ENCODE results near the gene GSTT4.

DNA sequence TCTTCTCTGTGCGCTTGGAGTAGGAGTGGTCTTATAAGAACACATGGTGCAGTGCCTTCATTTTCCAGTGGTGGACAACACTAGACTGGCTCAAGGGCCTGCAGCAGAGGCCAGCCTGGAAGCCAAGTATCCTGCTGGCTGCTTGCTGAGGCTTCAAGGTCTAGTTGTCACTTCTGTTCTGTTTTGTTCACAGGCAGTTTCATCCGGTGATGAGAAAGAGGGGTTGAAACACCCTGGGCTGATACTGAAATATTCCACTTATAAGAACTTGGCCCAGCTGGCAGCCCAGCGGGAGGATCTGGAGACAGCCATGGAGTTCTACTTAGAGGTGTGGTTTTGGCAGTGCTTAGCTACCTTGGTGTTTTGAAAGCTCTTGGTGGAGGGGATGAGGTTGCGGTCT, 35.7 kb upstream of the GSTT4 start:
- no peak for TF ChIP-seq POLR2A (IDR thresholded peaks at IDR 0.05)
- TF ChIP-seq, protein P1, sequence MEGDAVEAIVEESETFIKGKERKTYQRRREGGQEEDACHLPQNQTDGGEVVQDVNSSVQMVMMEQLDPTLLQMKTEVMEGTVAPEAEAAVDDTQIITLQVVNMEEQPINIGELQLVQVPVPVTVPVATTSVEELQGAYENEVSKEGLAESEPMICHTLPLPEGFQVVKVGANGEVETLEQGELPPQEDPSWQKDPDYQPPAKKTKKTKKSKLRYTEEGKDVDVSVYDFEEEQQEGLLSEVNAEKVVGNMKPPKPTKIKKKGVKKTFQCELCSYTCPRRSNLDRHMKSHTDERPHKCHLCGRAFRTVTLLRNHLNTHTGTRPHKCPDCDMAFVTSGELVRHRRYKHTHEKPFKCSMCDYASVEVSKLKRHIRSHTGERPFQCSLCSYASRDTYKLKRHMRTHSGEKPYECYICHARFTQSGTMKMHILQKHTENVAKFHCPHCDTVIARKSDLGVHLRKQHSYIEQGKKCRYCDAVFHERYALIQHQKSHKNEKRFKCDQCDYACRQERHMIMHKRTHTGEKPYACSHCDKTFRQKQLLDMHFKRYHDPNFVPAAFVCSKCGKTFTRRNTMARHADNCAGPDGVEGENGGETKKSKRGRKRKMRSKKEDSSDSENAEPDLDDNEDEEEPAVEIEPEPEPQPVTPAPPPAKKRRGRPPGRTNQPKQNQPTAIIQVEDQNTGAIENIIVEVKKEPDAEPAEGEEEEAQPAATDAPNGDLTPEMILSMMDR (IDR thresholded peaks at IDR 0.05): no peak

Data from uterus (tissue), 2 donors.